Measurements from ENCODE around the gene PDLIM4. TPM values are rescaled to one million over a fixed set of nuclear protein-coding genes. Genes with fewer than 3 reads are reported as not detected.

Gene PDLIM4
- polyA plus RNA-seq, 2 of the 4 experiments (the other 2 are of a cell fraction), result 0.09 TPM; not detected in 1

DNA sequence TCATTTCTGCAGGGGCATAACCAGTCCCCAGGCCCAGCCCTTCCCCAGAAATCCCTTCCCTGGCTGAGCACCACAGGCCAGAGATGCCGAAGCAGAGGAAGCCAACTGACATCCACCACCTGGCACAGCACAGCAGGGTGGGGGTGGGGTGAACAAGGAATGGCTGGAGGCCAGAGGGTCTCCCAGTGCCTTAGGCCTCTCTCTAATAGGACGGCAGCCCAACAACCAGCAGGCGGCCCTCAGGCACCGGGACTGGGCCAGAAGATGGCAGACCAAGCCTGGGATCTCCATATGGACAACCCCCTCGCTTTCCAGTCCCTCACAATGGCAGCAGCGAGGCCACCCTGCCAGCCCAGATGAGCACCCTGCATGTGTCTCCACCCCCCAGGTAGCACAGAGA lies 13.2 kb downstream of the PDLIM4 start:
- Histone ChIP-seq H3K4me3 (no peak overlapping the region), H3K27ac (peak overlapping the region in 1 of 2 experiments; percentile 44; a peak in 1 of 6 replicates), H3K4me2 (no peak overlapping the region), H3K4me1 (peaks cover 15% of the 10 kb centered on the region), H3K9me3 (no peaks in the 10 kb centered on the region)
- ChIA-PET POLR2A (no interaction called here), CTCF (interaction anchor here (2.8 to 3.3 kb wide), 2 partner anchors 9 to 33 kb away, joined by 27 to 63 read pairs; no protein-coding TSS in a partner anchor)
- 94% methylated on average over 2 of the region's 6 CpGs for WGBS (ENCODE audit: missing lambda C conversion rate)
- ATAC-seq, result no peak
- no peak for DNase-seq (ENCODE audit: low read depth in 1 of 2, low spot score in 1 of 2)
- TF ChIP-seq RAD21 (conservative IDR thresholded peaks at IDR 0.05 in 1 of 2, IDR thresholded peaks at IDR 0.05 in 1 of 2), result no peak
- no peak for TF ChIP-seq POLR2AphosphoS2 (conservative IDR thresholded peaks at IDR 0.05; ENCODE audit: low read length)
- no peak for TF ChIP-seq CEBPB (IDR thresholded peaks at IDR 0.05)
- no peak for TF ChIP-seq HEYL (CRISPR knock-in tag; IDR thresholded peaks at IDR 0.05)
- no peak for TF ChIP-seq NR3C1 (IDR thresholded peaks at IDR 0.05)
- TF ChIP-seq ESRRA (IDR thresholded peaks at IDR 0.05; ENCODE audit: borderline replicate concordance, low read length), result no peak
- no peak for TF ChIP-seq HOXB13 (CRISPR knock-in tag; IDR thresholded peaks at IDR 0.05; ENCODE audit: low read depth)
- TF ChIP-seq, protein P1, sequence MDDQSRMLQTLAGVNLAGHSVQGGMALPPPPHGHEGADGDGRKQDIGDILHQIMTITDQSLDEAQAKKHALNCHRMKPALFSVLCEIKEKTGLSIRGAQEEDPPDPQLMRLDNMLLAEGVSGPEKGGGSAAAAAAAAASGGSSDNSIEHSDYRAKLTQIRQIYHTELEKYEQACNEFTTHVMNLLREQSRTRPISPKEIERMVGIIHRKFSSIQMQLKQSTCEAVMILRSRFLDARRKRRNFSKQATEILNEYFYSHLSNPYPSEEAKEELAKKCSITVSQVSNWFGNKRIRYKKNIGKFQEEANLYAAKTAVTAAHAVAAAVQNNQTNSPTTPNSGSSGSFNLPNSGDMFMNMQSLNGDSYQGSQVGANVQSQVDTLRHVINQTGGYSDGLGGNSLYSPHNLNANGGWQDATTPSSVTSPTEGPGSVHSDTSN (IDR thresholded peaks at IDR 0.05), result no peak
- no peak for TF ChIP-seq FOSL2 (IDR thresholded peaks at IDR 0.05)
- no peak for TF ChIP-seq FOSL2 (CRISPR knock-in tag; IDR thresholded peaks at IDR 0.05)
- FAIRE-seq, result no peak

DNA sequence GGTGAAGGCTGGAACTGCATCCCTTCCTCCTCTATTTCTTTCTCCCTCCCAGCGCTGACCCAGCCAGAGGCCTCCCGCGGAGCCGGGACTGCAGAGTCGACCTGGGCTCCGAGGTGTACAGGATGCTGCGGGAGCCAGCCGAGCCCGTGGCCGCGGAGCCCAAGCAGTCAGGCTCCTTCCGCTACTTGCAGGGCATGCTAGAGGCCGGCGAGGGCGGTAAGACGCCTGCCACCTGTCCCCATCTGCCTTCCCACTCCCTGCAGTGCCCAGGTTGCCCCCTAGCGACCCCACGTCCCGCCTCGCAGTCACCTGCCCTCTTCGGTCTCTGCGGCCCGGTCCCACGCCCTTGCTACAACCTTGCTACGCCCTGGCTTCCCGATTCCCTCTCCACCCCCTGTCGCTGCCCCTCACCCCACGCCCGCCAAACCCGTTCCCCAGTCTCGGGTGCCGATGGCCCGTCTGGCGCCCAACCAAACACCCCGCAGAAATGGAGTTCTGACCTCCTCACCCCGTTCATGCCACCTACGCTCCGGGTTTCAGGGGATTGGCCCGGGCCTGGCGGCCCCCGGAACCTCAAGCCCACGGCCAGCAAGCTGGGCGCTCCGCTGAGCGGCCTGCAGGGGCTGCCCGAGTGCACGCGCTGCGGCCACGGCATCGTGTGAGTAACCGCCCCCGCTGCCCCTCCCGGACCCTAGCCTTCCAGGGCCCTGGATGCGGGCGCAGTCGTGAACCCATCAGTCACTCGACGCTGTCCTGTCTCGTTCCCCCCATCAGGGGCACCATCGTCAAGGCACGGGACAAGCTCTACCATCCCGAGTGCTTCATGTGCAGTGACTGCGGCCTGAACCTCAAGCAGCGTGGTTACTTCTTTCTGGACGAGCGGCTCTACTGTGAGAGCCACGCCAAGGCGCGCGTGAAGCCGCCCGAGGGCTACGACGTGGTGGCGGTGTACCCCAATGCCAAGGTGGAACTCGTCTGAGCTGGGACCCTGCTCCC lies 14.1 kb downstream of the PDLIM4 start:
- H3K9me3 ChIP-seq, result no peaks in the 10 kb centered on the region
- 92% methylated on average over 60 of the region's 77 CpGs for WGBS (ENCODE audit: missing lambda C conversion rate)
- ChIA-PET POLR2A (interaction anchor here (1.9 kb wide), 1 partner anchor 22 kb away, joined by 13 read pairs; the partner anchor contains the start of gene SLC22A4), CTCF (interaction anchor here (0.6 to 3.3 kb wide), 38 partner anchors 10 to 1037 kb away, joined by 3 to 63 read pairs (median 5); partner anchors contain the start of genes IRF1, PDLIM4, SLC22A4 and SLC22A5)
- FAIRE-seq, result no peak
- H3K4me2 ChIP-seq, result no peak overlapping the region
- no peak for ATAC-seq
- no peak overlapping the region for H3K27ac ChIP-seq
- peaks cover 7% of the 10 kb centered on the region; the same call in 1 of the 3 replicates for H3K4me1 ChIP-seq
- DNase-seq (ENCODE audit: low read depth in 1 of 2, low spot score in 1 of 2), result no peak
- H3K4me3 ChIP-seq, result no peak overlapping the region
- TF ChIP-seq RNF2 (IDR thresholded peaks at IDR 0.05; ENCODE audit: borderline replicate concordance, low read depth), result no peak

DNA sequence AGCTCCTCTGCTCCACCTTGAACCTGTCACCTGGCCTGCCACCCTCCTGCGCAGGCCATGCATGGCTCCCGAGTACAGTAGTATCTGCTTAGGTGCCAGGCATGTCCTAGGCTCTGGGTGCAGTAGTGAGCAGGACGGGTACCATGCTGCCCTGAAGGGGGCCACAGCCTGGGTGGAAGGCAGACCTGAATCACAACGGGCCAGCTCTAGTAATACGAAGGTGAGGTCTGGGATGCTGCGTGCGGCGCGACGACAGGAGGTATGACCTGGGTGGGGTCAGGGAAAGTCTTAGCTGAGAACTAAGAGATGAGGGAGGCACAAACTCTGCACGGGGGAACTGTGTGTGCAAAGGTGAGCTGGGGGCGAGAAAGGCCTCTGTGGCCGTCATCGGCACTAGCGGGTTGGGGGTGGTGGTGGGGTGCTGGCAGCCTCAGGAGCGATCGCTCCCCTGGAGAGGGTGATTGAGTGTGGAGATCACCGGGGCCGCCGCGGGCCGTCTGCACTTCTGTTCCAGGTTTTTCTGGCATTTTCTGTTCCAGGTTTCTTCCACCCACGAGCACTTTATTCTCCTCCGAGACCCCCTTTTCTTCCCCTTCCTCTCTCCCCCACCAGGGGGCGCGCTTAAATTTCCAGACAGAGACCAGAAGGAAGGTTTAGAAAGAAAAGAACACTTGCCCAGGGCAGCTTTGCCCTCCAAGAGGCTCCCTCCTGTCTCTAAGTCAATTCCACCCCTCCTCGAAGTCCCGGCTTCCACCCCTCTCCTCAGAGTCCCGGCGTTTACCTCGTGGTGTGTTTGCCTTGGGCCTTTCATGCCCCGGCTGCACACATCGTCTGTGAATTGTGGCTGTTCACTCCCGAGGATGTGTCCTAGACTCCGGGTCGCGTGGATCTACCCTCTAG lies 15.1 kb downstream of the PDLIM4 start:
- peak; percentile 58 to 75 for DNase-seq (ENCODE audit: low read depth in 1 of 2, low spot score in 1 of 2)
- WGBS (ENCODE audit: missing lambda C conversion rate), result 52% methylated on average over 36 of the region's 37 CpGs
- peak overlapping the region; percentile 35 for H3K4me2 ChIP-seq
- H3K4me1 ChIP-seq, result peaks cover 7% of the 10 kb centered on the region; the same call in 1 of the 3 replicates
- peak; percentile 69 to 83; a peak in 5 of 6 replicates for ATAC-seq
- no peak overlapping the region for H3K4me3 ChIP-seq
- TF ChIP-seq RAD21 (conservative IDR thresholded peaks at IDR 0.05 in 1 of 2, IDR thresholded peaks at IDR 0.05 in 1 of 2) (peak; percentile 70 to 75), CHD2 (IDR thresholded peaks at IDR 0.05; ENCODE audit: low read length, partially characterized antibody) (no peak), SMC3 (IDR thresholded peaks at IDR 0.05) (peak; percentile 82), RARB (CRISPR knock-in tag; IDR thresholded peaks at IDR 0.05) (no peak), EP300 (IDR thresholded peaks at IDR 0.05) (no peak), NFE2L2 (conservative IDR thresholded peaks at IDR 0.05; ENCODE audit: low read length) (no peak)
- TF ChIP-seq, protein P2, sequence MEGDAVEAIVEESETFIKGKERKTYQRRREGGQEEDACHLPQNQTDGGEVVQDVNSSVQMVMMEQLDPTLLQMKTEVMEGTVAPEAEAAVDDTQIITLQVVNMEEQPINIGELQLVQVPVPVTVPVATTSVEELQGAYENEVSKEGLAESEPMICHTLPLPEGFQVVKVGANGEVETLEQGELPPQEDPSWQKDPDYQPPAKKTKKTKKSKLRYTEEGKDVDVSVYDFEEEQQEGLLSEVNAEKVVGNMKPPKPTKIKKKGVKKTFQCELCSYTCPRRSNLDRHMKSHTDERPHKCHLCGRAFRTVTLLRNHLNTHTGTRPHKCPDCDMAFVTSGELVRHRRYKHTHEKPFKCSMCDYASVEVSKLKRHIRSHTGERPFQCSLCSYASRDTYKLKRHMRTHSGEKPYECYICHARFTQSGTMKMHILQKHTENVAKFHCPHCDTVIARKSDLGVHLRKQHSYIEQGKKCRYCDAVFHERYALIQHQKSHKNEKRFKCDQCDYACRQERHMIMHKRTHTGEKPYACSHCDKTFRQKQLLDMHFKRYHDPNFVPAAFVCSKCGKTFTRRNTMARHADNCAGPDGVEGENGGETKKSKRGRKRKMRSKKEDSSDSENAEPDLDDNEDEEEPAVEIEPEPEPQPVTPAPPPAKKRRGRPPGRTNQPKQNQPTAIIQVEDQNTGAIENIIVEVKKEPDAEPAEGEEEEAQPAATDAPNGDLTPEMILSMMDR (IDR thresholded peaks at IDR 0.05), result peak; percentile 85
- TF ChIP-seq, protein P3, sequence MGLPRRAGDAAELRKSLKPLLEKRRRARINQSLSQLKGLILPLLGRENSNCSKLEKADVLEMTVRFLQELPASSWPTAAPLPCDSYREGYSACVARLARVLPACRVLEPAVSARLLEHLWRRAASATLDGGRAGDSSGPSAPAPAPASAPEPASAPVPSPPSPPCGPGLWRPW (IDR thresholded peaks at IDR 0.05), result no peak
- ChIA-PET CTCF (interaction anchor here (0.6 to 3.3 kb wide), 47 partner anchors 9 to 1038 kb away, joined by 3 to 63 read pairs (median 4); partner anchors contain the start of genes IRF1, PDLIM4, SLC22A4 and SLC22A5), POLR2A (interaction anchor here (1.9 kb wide), 1 partner anchor 21 kb away, joined by 13 read pairs; the partner anchor contains the start of gene SLC22A4)
- no peaks in the 10 kb centered on the region for H3K9me3 ChIP-seq
- H3K27ac ChIP-seq, result peak overlapping the region; percentile 46 to 78; a peak in 5 of 6 replicates
- no peak for FAIRE-seq

Measured in A549 (cell line).